Endodermal cell (in vitro differentiated cells): Measurements from ENCODE around the gene SLC22A3. TPM values are rescaled to one million over a fixed set of nuclear protein-coding genes. Genes with fewer than 3 reads are reported as not detected.

Experiments used
- DNase-seq: peaks from one replicate; pipeline ENCODE4 v3.0.0-alpha.2; 2017
- H3K27ac ChIP-seq: 2 replicates; pipeline ENCODE4 v1.5.1; 2013; ENCODE audit warnings: mild to moderate bottlenecking, low read depth, low read length, moderate library complexity
- H3K27me3 ChIP-seq: 2 replicates; pipeline ENCODE4 v1.6.1; 2013; ENCODE audit warnings: mild to moderate bottlenecking, low read length, moderate library complexity; ENCODE audit not compliant: insufficient read depth, control insufficient read depth, poor library complexity, severe bottlenecking
- H3K36me3 ChIP-seq: 2 replicates; pipeline ENCODE4 v1.7.0; 2013; ENCODE audit warnings: mild to moderate bottlenecking, low read length, moderate library complexity; ENCODE audit not compliant: control insufficient read depth, insufficient read depth
- H3K4me1 ChIP-seq: one replicate; pipeline ENCODE4 v1.7.0; 2013; ENCODE audit warnings: low read length; ENCODE audit not compliant: control insufficient read depth, insufficient read depth
- H3K4me3 ChIP-seq: 2 replicates; pipeline ENCODE4 v1.5.1; 2013; ENCODE audit warnings: mild to moderate bottlenecking, low read length, moderate library complexity
- H3K9ac ChIP-seq: 2 replicates; pipeline ENCODE4 v1.6.1; 2013; ENCODE audit warnings: mild to moderate bottlenecking, low read length, moderate library complexity; ENCODE audit not compliant: poor library complexity, severe bottlenecking; ENCODE audit errors: extremely low read depth
- H3K9me3 ChIP-seq: 2 replicates; pipeline ENCODE4 v1.6.1; 2013; ENCODE audit warnings: mild to moderate bottlenecking, low read length, moderate library complexity; ENCODE audit not compliant: control insufficient read depth
- H3K27ac Mint-ChIP-seq: 2 replicates; pipeline ENCODE4 v1.8.0; 2020; ENCODE audit warnings: mixed read lengths
- H3K27me3 Mint-ChIP-seq: 2 replicates; pipeline ENCODE4 v1.8.0; 2021; ENCODE audit warnings: mild to moderate bottlenecking, mixed read lengths; ENCODE audit not compliant: insufficient read depth
- H3K36me3 Mint-ChIP-seq: 2 replicates; pipeline ENCODE4 v1.8.0; 2020; ENCODE audit warnings: low read depth, mixed read lengths
- H3K4me1 Mint-ChIP-seq: 2 replicates; pipeline ENCODE4 v1.8.0; 2020; ENCODE audit warnings: mixed read lengths
- H3K4me3 Mint-ChIP-seq: 2 replicates; pipeline ENCODE4 v1.8.0; 2020; ENCODE audit warnings: mild to moderate bottlenecking, moderate library complexity, mixed read lengths
- H3K9me3 Mint-ChIP-seq: 2 replicates; pipeline ENCODE4 v1.8.0; 2020; ENCODE audit warnings: mild to moderate bottlenecking, mixed read lengths
- CTCF ChIP-seq: fragments of 200-600 bp; sonication (generic); conservative IDR thresholded peaks from 2 replicates; pipeline ENCODE4 v1.5.0; 2021; ENCODE audit warnings: antibody characterized with exemption, mild to moderate bottlenecking
- WGBS, 2 experiments: methylation state at CpG; one replicate each; pipeline versions ENCODE4 v1.1.5 to v1.1.7; 2013; ENCODE audit warnings: missing lambda C conversion rate in 2 of 2, mixed read lengths in 1 of 2; ENCODE audit not compliant: insufficient coverage in 1 of 2, insufficient read length in 1 of 2; 5-methylcytosine and 5-hydroxymethylcytosine counted together
- total RNA-seq, 2 donors: library from RNA; stranded (reverse); fragmentation: NEBNext Ultra II Directional in 1 of 2; extraction: Animal tissue kit (Norgen Biotek cat#: 25700) in 1 of 2; gene quantifications; 2 replicates in 1 of 2; 3 replicates in 1 of 2; pipeline ENCODE4 v1.2.1, GENCODE V29; 2021

Gene SLC22A3
- total RNA-seq, 2 donors from 2014 or later = 3.1 to 7.4 TPM

DNA sequence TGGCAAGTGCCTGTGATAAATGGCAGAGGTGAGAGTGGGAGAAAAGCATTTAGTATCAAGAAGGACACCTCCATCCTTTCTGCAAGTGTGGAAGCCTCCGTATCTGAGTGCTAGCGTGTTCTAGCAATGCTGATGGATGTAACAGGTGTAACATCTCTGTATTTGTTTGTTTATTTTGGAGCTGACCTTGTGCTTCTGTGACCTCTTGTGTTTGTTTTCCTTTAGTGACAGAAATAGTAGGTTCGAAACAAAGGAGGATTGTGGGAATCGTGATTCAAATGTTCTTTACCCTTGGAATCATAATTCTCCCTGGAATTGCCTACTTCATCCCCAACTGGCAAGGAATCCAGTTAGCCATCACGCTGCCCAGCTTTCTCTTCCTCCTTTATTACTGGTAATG lies 60.4 kb downstream of the SLC22A3 start:
- Mint-ChIP-seq H3K36me3 (no peaks in the 10 kb centered on the region), H3K27me3 (no peaks in the 10 kb centered on the region), H3K4me3 (no peak overlapping the region), H3K4me1 (no peaks in the 10 kb centered on the region), H3K9me3 (no peaks in the 10 kb centered on the region), H3K27ac (no peak overlapping the region)
- Histone ChIP-seq H3K4me1 (no peaks in the 10 kb centered on the region), H3K9me3 (no peaks in the 10 kb centered on the region), H3K36me3 (peaks cover 22% of the 10 kb centered on the region), H3K9ac (no peak overlapping the region), H3K27me3 (no peaks in the 10 kb centered on the region), H3K4me3 (no peak overlapping the region), H3K27ac (no peak overlapping the region)
- no peak for TF ChIP-seq CTCF
- WGBS, 2 experiments = 92% methylated on average over 3 to 5 of the region's 5 CpGs
- DNase-seq = no peak

DNA sequence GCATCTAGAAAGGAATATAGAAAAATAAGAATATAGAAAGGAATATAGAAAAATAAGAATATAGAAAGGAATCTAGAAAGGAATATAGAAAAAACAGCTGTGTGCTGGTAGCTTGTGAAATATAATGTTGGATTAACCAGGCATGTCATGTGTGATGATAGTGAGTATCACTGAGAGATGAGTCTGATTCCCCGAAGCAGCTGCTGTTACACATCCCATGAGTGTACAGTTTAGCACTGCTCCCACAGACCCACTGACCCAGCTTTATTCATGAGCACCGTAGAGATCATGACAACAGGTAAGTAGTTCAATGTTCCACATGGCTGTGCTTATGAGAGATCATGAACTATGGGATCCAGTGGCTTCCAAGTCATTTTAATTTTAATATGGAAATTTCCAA lies 64.8 kb downstream of the SLC22A3 start:
- Histone ChIP-seq H3K27ac (no peak overlapping the region), H3K9ac (no peak overlapping the region), H3K36me3 (peaks cover 29% of the 10 kb centered on the region), H3K4me1 (no peaks in the 10 kb centered on the region), H3K4me3 (no peak overlapping the region), H3K9me3 (no peaks in the 10 kb centered on the region), H3K27me3 (no peaks in the 10 kb centered on the region)
- Mint-ChIP-seq H3K4me3 (no peak overlapping the region), H3K36me3 (no peaks in the 10 kb centered on the region), H3K4me1 (no peaks in the 10 kb centered on the region), H3K9me3 (no peaks in the 10 kb centered on the region), H3K27ac (no peak overlapping the region), H3K27me3 (no peaks in the 10 kb centered on the region)
- WGBS, 2 experiments = 83 to 92% methylated on average over 2 of the region's 2 CpGs
- TF ChIP-seq CTCF = no peak
- no peak for DNase-seq

DNA sequence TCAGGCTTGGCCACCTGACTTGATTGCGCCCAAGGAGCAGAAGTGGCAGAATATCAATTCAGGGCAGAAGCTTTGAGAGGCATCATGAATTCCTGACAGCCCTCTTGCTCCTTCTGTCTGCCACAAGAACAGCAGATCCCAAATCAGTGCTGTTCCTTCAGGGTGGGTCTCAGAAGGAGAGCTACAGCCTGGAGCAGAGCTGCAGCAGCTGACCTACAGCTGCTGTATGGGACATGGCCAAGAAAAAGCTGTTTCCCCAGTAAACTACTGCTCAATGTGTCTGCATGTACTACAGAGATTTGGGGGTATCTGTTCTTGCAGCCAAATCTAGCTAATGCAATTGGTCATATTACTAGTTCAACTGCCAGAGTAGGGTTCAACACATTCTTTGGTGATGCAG lies 69.0 kb downstream of the SLC22A3 start:
- Histone ChIP-seq H3K27me3 (no peaks in the 10 kb centered on the region), H3K27ac (no peak overlapping the region), H3K9me3 (no peaks in the 10 kb centered on the region), H3K9ac (no peak overlapping the region), H3K4me3 (no peak overlapping the region), H3K36me3 (peaks cover 16% of the 10 kb centered on the region), H3K4me1 (no peaks in the 10 kb centered on the region)
- DNase-seq = no peak
- WGBS, 2 experiments = 93 to 100% methylated on average over 1 of the region's 1 CpG
- H3K27ac Mint-ChIP-seq = no peak overlapping the region
- no peaks in the 10 kb centered on the region for H3K36me3 Mint-ChIP-seq
- no peaks in the 10 kb centered on the region for H3K27me3 Mint-ChIP-seq
- no peaks in the 10 kb centered on the region for H3K4me1 Mint-ChIP-seq
- no peak overlapping the region for H3K4me3 Mint-ChIP-seq
- H3K9me3 Mint-ChIP-seq = no peaks in the 10 kb centered on the region
- TF ChIP-seq CTCF = no peak
